Measurements from ENCODE around the gene RPE.

The RPE gene
- long read RNA-seq, donor 1, transcript RPE-202 (6 exons, 2,569 nt): major isoform, 21 of 32 reads
- long read RNA-seq, donor 1, partial matches to known transcripts: 7 of 32 reads
- long read RNA-seq, donor 1, other reads (novel, unspliced or antisense): 0 of 32 reads
- long read RNA-seq, donor 2, transcript RPE-202 (6 exons, 2,569 nt): major isoform, 14 of 16 reads
- long read RNA-seq, donor 2, partial matches to known transcripts: 0 of 16 reads
- long read RNA-seq, donor 2, other reads (novel, unspliced or antisense): 0 of 16 reads
- long read RNA-seq, donor 3, transcript RPE-202 (6 exons, 2,569 nt): major isoform, 8 of 8 reads
- long read RNA-seq, donor 3, partial matches to known transcripts: 0 of 8 reads
- long read RNA-seq, donor 3, other reads (novel, unspliced or antisense): 0 of 8 reads
- long read RNA-seq, donor 4, transcript RPE-202 (6 exons, 2,569 nt): major isoform, 6 of 8 reads
- long read RNA-seq, donor 4, partial matches to known transcripts: 0 of 8 reads
- long read RNA-seq, donor 4, other reads (novel, unspliced or antisense): 0 of 8 reads
- long read RNA-seq, donor 5, transcript RPE-202 (6 exons, 2,569 nt): major isoform, 13 of 20 reads
- long read RNA-seq, donor 5, partial matches to known transcripts: 5 of 20 reads
- long read RNA-seq, donor 5, other reads (novel, unspliced or antisense): 0 of 20 reads
- long read RNA-seq, donor 6, transcript RPE-202 (6 exons, 2,569 nt): major isoform, 19 of 20 reads
- long read RNA-seq, donor 6, partial matches to known transcripts: 0 of 20 reads
- long read RNA-seq, donor 6, other reads (novel, unspliced or antisense): 0 of 20 reads
- long read RNA-seq, donor 7, transcript RPE-202 (6 exons, 2,569 nt): major isoform, 22 of 38 reads
- long read RNA-seq, donor 7, partial matches to known transcripts: 8 of 38 reads
- long read RNA-seq, donor 7, other reads (novel, unspliced or antisense): 5 of 38 reads
- long read RNA-seq, donor 8, transcript RPE-202 (6 exons, 2,569 nt): major isoform, 29 of 30 reads
- long read RNA-seq, donor 8, partial matches to known transcripts: 0 of 30 reads
- long read RNA-seq, donor 8, other reads (novel, unspliced or antisense): 0 of 30 reads

- DNase-seq: peak; percentile 89
Measured at GRCh38 chr2:210002158-210003157, at the start of gene RPE. TSS of gene RPE (plus strand) at chr2:210002638. CDS start at chr2:210002662, 24 bp downstream.

- no peak for DNase-seq
Measured at GRCh38 chr2:209956271-209956670, 46.2 kb upstream of the RPE start.

GRCh38 chr2:209958016-209958415 is 44.4 kb upstream of the RPE start:
- DNase-seq: no peak

GRCh38 chr2:209960045-209960444 is 42.4 kb upstream of the RPE start:
- DNase-seq: no peak

- DNase-seq: peak; percentile 44
Measured at GRCh38 chr2:209960676-209961630, 41.5 kb upstream of the RPE start.

GRCh38 chr2:209965723-209966122 is 36.7 kb upstream of the RPE start:
- DNase-seq: no peak

- DNase-seq: no peak
Measured at GRCh38 chr2:209969692-209970091, 32.7 kb upstream of the RPE start.

- DNase-seq: no peak
Measured at GRCh38 chr2:209970271-209970670, 32.2 kb upstream of the RPE start.

- DNase-seq: no peak
Measured at GRCh38 chr2:209970711-209971110, 31.7 kb upstream of the RPE start.

GRCh38 chr2:209973328-209973727 is 29.1 kb upstream of the RPE start:
- no peak for DNase-seq

GRCh38 chr2:209974576-209974975 is 27.9 kb upstream of the RPE start:
- DNase-seq: no peak

GRCh38 chr2:209976698-209977385 is 25.6 kb upstream of the RPE start:
- DNase-seq: no peak

- no peak for DNase-seq
Measured at GRCh38 chr2:209977386-209978239, 24.8 kb upstream of the RPE start.

- no peak for DNase-seq
Measured at GRCh38 chr2:209984291-209984690, 18.1 kb upstream of the RPE start.

GRCh38 chr2:209985874-209986273 is 16.6 kb upstream of the RPE start:
- no peak for DNase-seq

- DNase-seq: no peak
Measured at GRCh38 chr2:209986415-209986814, 16.0 kb upstream of the RPE start.

GRCh38 chr2:209988010-209988409 is 14.4 kb upstream of the RPE start:
- no peak for DNase-seq

GRCh38 chr2:209990838-209991237 is 11.6 kb upstream of the RPE start:
- DNase-seq: no peak

- DNase-seq: no peak
Measured at GRCh38 chr2:209993968-209994367, 8.5 kb upstream of the RPE start.
